Measurements from ENCODE around the gene PSME2.
A peak's percentile ranks its signal among the peaks of the same experiment; 100 is the strongest.

PSME2 gene

GRCh38 chr14:24179294-24179960 lies 33.0 kb upstream of the PSME2 start:
- DNase-seq, result no peak

DNA sequence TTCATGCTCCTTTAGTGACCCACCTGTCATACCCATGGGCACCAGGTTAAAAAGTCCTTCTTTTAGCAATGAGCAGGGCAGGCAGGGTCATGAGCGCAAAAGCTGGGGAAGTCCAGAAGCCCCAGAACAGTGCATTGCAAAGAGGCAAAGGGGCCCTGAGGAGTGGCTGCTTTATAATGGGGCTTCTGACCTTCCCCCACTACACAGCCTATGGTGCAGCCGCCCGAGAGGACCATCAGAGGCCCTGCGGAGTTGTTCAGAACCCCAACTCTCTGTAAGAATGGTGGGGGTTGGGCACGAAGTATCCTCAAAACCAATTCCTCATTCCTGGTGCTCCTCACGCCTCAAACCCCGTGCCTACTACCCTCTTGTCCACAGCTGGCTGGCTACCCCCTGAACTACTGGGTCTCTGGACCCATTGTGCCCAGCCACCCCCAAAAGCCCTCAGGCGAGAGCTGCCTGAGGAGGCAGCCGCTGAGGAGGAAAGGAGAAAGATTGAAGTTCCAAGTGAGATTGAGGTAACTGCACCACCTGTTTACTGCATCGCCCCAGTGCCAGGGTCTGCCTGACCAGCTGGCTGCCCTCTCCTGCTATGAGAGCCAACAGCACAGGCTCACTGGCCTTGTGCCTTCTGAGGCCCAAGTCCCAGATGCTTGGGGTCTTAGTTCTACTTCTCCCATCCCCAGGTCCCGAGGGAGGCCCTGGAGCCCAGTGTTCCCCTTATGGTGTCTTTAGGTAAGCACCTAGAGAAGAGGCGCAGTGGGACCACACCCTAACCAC lies 32.2 kb upstream of the PSME2 start:
- no peak for DNase-seq

- no peak for DNase-seq
Observed at GRCh38 chr14:24177891-24178290, 31.5 kb upstream of the PSME2 start.

- no peak for DNase-seq
Observed at GRCh38 chr14:24177041-24177825, 30.8 kb upstream of the PSME2 start.

GRCh38 chr14:24176599-24176998 lies 30.2 kb upstream of the PSME2 start:
- no peak for DNase-seq

- DNase-seq, result no peak
Observed at GRCh38 chr14:24172871-24173281, 26.5 kb upstream of the PSME2 start.

GRCh38 chr14:24172261-24172860 lies 26.0 kb upstream of the PSME2 start:
- no peak for DNase-seq

DNA sequence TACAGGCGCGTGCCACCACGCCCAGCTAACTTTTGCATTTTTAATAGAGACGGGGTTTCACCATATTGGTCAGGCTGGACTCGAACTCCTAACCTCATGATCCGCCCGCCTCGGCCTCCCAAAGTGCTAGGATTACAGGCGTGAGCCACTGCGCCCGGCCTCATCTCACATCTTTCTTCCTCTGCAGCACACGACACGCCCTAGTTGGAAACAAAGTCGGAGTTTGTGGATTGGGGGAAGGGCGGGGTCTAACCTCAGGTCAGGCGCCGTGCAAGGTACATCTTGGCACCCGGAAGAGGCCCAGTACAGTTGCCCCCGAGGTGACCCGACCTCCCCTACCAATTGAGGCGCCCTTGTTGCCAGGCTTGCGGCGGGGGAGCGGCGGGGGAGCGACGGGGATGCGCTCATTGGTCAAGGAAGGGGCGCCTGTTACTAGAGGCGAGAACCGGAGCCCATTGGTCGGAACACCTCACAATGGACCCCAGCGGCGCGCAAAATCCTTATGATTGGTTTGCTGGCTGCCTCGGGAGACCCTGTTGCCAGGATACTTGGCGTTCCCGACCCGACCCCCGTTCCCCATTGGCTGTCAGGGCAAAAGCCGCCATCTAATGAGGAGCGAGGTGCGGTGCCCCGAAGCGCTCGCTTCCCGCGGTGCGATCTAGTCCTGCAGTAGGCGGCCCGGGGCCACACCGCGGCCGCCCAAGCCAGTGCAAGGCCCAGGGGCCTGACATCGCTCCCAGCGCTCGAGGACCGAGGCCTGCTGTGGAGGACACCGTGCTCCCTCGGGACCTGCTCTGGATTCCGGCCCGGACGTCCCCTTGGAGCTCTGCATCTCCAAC lies 25.2 kb upstream of the PSME2 start, which contains the start of gene REC8:
REC8 (plus strand) TSS at position 659 of the 839 bp plus-strand sequence. CDS start 473 bp downstream, outside the sequence.
- peak; percentile 84 for DNase-seq

GRCh38 chr14:24167469-24168114 lies 21.2 kb upstream of the PSME2 start:
- no peak for DNase-seq

DNA sequence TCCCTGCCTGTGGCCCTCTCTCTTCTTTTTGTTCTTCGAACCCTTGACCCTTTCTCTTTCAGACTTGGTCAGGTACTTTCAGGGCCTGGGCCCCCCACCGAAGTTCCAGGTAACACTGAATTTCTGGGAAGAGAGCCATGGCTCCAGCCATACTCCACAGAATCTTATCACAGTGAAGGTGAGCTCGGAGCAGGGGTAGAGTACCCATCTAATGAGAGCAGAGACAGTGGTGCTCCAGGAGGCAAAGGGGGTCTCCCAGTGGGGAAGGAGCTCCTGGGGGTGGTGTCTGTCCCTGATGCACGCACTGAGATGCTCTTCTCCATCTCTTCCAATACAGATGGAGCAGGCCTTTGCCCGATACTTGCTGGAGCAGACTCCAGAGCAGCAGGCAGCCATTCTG lies 19.4 kb upstream of the PSME2 start:
- no peak for DNase-seq

DNA sequence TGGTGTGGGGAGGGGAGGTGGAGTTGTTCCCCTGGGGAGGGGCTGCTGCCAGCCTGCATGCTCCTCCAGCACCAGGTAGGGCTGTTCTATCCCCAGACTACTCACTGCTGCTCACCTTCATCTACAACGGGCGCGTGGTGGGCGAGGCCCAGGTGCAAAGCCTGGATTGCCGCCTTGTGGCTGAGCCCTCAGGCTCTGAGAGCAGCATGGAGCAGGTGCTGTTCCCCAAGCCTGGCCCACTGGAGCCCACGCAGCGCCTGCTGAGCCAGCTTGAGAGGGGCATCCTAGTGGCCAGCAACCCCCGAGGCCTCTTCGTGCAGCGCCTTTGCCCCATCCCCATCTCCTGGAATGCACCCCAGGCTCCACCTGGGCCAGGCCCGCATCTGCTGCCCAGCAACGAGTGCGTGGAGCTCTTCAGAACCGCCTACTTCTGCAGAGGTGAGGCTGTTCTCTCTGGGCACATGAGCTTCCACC lies 18.1 kb upstream of the PSME2 start:
- DNase-seq, result no peak

DNA sequence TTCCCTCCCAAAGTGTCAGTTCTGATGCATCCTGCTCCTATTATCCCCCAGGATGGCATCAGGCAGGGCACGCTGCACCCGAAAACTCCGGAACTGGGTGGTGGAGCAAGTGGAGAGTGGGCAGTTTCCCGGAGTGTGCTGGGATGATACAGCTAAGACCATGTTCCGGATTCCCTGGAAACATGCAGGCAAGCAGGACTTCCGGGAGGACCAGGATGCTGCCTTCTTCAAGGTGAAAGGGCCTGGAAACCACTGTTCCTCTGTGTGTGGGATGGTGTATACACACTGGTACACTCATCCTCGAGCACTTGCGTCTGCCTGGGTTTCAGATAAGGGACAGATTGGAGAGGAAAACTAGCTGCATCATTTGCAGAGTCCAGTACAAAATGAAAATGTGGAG lies 15.7 kb upstream of the PSME2 start:
- DNase-seq, result no peak

DNA sequence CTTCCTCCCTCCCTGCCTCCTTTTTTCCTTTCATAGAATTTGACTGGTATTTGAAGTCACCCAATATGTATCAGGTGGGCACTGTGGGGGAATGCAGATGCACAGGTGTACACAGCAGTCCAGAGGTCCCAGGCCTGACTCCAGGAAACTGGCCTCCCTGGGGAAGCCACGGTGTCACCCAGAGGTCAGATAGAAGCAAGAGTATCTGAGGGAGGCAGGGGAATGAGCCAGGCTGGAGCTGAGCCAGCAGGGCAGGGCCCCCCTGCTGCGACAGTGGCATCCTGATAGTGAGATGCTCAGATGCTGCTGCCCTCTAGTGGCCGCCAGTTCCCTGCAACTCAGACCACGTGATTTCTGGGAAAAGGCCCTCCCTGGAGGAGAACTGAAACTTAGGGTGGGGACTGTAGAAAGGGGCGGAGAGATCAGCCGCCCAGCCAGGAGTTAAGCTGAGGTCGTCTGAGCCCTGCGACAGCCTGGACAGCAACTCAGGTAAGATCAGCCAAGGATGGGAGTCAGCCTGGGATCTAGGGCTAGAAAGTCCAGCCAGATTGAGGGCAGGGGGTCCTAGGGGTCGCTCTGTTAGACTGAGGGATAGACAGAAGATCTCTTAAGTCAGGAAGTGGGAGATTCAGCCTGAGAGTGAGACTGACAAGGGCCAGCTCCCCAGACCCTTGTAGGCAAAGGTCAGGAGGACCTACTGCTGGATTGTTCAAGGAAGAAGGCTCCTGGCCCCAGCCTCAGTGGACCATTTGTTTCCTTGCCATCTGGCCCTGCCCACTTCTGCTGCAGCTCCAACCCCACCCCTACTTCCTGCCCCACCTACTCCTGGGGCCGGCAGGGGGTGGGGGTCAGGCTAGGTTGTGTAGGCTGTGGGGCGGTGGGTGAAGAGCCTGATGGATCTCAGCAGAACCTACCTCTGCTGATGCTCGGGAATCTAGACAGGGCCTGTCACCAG lies 14.7 kb upstream of the PSME2 start, which contains the start of gene IRF9:
IRF9 (plus strand) TSS at position 416 of the 955 bp plus-strand sequence. CDS start 880 bp downstream, outside the sequence.
- DNase-seq, result peak; percentile 100

DNA sequence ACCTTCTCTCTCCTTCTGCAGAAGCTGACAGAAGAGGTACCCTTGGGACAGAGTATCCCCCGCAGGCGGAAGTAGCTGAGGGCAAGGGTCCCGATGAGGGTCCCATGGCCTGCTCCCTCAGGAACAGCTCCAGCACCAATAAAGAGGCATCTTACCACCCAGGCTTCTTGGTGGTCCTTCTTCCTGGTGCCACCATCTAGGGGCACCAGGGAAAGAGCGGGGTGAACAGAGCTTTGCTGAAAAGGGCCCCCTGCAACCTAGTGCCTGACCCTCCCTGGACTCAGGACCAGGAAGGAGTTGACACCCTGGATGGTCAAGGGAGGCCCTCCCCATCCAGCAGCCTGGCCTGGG lies 14.1 kb upstream of the PSME2 start:
- DNase-seq, result no peak

DNA sequence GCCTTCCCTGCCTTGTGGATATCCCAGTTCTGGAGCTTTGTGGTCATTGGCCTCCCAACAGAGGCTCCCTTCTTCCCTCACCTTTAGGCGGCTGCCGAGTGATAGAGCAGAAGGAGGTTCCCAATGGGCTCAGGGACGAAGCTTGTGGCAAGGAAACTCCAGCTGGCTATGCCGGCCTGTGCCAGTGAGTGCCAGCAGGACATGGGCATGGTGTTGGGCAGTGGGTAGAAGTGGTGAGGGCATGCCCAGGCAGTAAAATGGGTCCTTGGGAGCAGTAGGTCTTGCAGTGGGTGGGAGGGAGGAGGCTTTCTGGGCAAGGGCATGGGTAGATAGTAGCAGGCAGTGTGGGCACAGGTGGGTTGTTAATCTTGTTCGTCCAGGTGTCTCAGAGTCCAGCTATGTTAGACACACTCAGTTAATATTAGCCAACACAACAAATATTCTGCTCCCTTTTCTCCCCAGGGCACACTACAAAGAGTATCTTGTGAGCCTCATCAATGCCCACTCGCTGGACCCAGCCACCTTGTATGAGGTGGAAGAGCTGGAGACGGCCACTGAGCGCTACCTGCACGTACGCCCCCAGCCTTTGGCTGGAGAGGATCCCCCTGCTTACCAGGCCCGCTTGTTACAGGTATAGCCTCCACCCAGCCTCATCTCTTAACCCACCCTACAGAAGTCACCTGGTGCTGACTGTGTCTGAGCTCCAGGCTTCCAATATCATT lies 13.5 kb upstream of the PSME2 start:
- DNase-seq, result no peak

DNA sequence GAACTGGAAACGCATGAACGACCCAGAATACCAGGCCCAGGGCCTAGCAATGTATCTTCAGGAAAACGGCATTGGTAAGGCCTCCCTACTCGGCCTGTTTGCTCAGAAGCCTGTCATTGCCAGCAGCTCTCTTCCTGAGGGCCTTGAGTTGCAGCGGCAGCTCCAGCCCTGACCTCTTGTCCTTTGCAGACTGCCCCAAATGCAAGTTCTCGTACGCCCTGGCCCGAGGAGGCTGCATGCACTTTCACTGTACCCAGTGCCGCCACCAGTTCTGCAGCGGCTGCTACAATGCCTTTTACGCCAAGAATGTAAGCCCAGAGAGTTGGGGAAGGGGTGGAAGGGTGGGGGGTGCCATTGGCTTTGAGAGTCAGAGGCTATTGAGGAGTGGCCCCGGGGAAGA lies 10.9 kb upstream of the PSME2 start:
- no peak for DNase-seq

DNA sequence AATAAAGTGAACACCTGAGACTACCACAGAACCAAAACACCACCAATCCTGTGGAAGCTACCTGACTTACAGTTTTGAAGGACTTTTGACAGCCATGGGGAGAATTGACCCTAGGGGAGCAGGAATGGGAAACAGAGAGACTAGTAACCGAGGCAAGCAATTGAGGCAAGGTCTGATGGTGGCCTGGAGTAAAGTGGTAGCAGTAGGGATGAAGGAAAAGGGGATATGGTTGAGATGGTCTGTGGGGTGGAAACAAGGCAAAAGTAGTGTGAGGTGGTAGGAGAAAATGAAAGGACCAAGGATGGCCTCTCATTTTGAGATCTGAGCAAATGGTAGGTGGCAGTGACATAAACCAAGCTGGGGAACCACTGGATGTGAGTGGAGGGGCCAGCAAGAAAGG lies 10.4 kb upstream of the PSME2 start:
- DNase-seq, result no peak

DNA sequence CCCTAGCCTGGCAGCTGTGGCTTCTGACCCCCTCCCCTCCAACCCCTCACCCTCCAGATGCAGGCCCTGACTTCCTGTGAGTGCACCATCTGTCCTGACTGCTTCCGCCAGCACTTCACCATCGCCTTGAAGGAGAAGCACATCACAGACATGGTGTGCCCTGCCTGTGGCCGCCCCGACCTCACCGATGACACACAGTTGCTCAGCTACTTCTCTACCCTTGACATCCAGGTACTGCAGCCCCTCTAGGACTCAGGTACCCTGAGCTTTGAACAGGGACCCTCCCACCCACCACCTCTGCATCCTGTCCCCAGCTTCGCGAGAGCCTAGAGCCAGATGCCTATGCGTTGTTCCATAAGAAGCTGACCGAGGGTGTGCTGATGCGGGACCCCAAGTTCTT lies 8.7 kb upstream of the PSME2 start:
- DNase-seq, result no peak

- DNase-seq, result no peak
Observed at GRCh38 chr14:24151404-24152080, 5.1 kb upstream of the PSME2 start.

All from stimulated activated CD8-positive, alpha-beta memory T cell treated with anti-CD3 and anti-CD28 coated beads, Interleukin-4, amount 100 ng/mL, for 48 hours (primary cell).